ENCODE results near the gene GUF1.

GUF1 gene, protein sequence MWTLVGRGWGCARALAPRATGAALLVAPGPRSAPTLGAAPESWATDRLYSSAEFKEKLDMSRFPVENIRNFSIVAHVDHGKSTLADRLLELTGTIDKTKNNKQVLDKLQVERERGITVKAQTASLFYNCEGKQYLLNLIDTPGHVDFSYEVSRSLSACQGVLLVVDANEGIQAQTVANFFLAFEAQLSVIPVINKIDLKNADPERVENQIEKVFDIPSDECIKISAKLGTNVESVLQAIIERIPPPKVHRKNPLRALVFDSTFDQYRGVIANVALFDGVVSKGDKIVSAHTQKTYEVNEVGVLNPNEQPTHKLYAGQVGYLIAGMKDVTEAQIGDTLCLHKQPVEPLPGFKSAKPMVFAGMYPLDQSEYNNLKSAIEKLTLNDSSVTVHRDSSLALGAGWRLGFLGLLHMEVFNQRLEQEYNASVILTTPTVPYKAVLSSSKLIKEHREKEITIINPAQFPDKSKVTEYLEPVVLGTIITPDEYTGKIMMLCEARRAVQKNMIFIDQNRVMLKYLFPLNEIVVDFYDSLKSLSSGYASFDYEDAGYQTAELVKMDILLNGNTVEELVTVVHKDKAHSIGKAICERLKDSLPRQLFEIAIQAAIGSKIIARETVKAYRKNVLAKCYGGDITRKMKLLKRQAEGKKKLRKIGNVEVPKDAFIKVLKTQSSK

DNA sequence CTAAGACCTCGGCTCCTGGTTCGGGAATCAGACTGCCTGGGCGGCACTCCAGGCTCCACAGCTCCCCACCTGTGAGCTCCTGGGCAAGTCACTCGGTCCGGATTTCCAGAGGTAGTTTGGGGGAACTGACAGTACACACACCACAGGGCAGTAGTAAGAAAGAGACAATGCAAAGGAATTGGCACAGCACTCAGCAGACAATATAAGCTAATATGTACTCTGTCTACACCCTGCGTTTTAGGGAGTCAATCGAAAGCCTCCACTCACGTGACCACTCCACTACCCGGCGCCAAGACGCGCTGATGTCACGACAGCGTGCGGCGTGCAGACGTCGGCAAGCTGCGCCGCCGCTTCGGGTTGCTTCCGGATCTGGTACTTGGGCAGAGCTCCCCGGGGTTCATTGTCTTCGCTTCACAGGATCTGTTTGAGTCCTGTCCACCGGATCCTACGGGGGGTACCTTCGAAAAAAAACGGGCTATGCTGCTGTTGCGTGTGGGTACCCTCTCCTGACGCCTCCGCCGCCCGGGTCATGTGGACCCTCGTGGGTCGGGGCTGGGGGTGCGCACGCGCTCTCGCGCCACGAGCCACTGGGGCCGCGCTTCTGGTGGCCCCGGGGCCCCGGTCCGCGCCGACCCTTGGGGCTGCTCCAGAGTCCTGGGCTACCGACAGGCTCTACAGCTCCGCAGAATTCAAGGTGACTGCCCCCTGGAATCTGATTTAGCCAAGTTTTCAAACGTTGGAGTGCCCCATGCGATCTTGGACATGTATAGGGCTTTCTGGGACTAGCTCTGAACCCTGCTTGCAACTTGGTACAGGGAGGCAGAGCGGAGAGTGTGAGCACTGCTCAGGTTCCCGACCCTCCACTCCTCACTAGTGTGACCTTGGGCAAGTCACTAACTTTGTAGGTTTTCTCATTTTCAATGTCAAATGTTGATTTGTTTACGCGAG is at the start of gene GUF1:
TSS of gene GUF1 (plus strand) at position 327 of the 948 bp plus-strand sequence. CDS start at position 530, 203 bp downstream.
- DNase-seq (ENCODE audit: low read depth) = peak; percentile 95
- TF ChIP-seq, protein P1, sequence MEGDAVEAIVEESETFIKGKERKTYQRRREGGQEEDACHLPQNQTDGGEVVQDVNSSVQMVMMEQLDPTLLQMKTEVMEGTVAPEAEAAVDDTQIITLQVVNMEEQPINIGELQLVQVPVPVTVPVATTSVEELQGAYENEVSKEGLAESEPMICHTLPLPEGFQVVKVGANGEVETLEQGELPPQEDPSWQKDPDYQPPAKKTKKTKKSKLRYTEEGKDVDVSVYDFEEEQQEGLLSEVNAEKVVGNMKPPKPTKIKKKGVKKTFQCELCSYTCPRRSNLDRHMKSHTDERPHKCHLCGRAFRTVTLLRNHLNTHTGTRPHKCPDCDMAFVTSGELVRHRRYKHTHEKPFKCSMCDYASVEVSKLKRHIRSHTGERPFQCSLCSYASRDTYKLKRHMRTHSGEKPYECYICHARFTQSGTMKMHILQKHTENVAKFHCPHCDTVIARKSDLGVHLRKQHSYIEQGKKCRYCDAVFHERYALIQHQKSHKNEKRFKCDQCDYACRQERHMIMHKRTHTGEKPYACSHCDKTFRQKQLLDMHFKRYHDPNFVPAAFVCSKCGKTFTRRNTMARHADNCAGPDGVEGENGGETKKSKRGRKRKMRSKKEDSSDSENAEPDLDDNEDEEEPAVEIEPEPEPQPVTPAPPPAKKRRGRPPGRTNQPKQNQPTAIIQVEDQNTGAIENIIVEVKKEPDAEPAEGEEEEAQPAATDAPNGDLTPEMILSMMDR (IDR thresholded peaks at IDR 0.05; ENCODE audit: insufficient read depth, low read depth, low read length, missing control alignments) = no peak
- peak within 1 kb of the TSS; percentile 93 for H3K4me3 ChIP-seq (ENCODE audit: low read depth, low read length)

- no peak overlapping the region for H3K4me3 ChIP-seq (ENCODE audit: low read depth, low read length)
- TF ChIP-seq, protein P1 (IDR thresholded peaks at IDR 0.05; ENCODE audit: insufficient read depth, low read depth, low read length, missing control alignments) = peak; percentile 61
- DNase-seq (ENCODE audit: low read depth) = peak; percentile 73
These were observed 48.8 kb upstream of the GUF1 start for GRCh38 chr4:44629280-44629866.

- H3K4me3 ChIP-seq (ENCODE audit: low read depth, low read length) = no peak overlapping the region
- no peak for DNase-seq (ENCODE audit: low read depth)
- TF ChIP-seq, protein P1 (IDR thresholded peaks at IDR 0.05; ENCODE audit: insufficient read depth, low read depth, low read length, missing control alignments) = no peak
These were observed 46.1 kb upstream of the GUF1 start for GRCh38 chr4:44632089-44632488.

DNA sequence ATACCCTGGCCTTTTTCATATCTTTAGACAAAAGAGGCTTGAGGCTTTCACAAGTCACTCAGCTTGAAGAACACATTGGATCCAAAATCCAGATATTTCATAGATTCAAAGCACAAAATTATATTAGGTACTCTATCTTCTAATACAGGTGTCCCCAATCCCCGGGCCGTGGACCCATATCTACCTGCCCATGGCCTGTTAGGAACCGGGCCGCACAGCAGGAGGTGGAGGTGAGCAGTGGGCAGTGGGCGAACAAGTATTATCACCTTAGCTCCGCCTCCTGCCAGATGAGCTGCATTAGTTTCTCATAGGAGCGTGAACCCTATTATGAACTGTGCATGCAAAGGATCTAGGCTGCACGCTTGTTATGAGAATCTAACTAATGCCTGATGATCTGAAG is 45.5 kb upstream of the GUF1 start:
- no peak for DNase-seq (ENCODE audit: low read depth)
- TF ChIP-seq, protein P1 (IDR thresholded peaks at IDR 0.05; ENCODE audit: insufficient read depth, low read depth, low read length, missing control alignments) = no peak
- no peak overlapping the region for H3K4me3 ChIP-seq (ENCODE audit: low read depth, low read length)

DNA sequence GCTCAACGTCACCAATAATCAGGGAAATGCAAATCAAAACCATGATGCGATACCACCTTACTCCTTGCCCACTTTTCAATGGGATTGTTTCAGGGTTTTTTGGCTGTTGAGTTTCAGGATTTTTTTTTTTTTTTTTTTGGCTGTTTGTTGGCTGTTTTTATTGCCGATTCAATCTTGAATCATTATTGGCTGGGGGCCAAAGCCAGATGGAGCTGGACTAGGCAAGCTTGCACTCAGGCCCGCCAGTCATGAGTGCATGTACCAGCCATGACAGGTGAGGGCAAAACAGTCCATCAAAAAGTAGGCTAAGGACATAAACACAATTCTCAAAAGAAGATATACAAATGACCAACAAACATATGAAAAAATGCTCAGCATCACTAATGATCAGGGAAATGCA is 40.1 kb upstream of the GUF1 start:
- no peak for DNase-seq (ENCODE audit: low read depth)
- H3K4me3 ChIP-seq (ENCODE audit: low read depth, low read length) = no peak overlapping the region
- TF ChIP-seq, protein P1 (IDR thresholded peaks at IDR 0.05; ENCODE audit: insufficient read depth, low read depth, low read length, missing control alignments) = no peak

DNA sequence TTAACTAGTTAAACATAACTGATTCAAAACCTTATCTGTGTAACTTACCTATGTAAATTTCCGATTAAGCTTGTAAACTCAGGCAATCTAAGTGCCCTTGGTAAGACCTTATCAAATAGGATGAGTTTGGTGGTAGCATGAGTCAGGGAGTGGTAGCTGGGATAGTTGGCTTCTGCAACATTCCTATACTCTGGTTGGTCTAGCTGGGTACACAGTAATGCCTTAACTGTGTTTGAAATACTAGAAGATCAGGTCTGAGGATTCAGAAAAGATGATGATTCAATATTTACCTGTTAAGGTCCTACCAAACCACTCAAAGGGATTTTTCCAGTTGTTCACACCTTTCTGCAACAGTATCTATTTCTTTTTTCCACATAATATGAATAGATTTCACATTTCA is 32.1 kb upstream of the GUF1 start:
- DNase-seq (ENCODE audit: low read depth) = no peak
- TF ChIP-seq, protein P1 (IDR thresholded peaks at IDR 0.05; ENCODE audit: insufficient read depth, low read depth, low read length, missing control alignments) = no peak
- no peak overlapping the region for H3K4me3 ChIP-seq (ENCODE audit: low read depth, low read length)
